ENCODE results near the gene TMEM191B. TPM values are rescaled to one million over a fixed set of nuclear protein-coding genes. Genes with fewer than 3 reads are reported as not detected.
"Not testable (repeated sequence)": the region's sequence is repeated elsewhere in the genome, so short reads cannot be mapped to it uniquely, and the experiment has no call there.

Gene TMEM191B
- total RNA-seq, 2 donors from 2014 or later: 7.3 TPM; not detected in 1

DNA sequence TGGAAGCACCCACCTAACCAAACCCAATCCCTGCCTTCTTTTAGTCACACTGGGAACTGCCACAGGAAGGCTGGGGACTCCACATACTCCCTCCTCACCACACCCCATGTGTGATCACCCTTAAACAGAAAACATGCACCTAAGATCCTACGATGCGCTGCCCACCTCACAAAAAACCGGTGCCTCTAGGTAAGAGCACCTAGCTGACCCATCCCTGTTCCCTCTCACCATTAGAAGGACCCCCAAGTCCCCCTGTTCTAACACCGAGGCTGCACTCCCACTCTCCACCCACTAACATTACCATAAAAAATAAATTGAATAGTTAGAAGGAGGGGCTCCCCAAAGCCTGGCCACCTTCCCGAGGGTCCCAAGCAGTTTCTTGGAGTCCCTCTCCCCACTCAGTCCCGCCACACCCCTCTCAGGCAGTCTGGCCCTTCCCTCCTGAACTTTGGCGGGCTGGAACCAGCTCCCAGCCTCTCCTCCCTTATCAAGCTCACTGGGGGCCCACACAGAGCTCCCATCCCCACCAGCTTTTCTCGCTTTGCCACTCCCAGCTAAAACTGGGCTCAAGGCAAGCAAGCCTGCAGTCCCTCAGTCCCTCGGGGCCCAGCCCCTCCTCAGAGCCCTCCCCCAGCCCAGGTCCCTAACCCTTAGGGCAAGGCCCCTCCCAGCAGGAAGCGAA, 46.0 kb downstream of the TMEM191B start:
- DNase-seq (ENCODE audit: low spot score); H3K4me1 ChIP-seq (replicated peaks); H3K27me3 ChIP-seq (replicated peaks; ENCODE audit: insufficient read depth); H3K9me3 ChIP-seq; H3K4me3 ChIP-seq; H3K36me3 ChIP-seq; intact Hi-C loops (cut with DNase I); H3K27ac ChIP-seq: not testable (repeated sequence)
- WGBS: 78% methylated on average over 8 of the region's 10 CpGs

DNA sequence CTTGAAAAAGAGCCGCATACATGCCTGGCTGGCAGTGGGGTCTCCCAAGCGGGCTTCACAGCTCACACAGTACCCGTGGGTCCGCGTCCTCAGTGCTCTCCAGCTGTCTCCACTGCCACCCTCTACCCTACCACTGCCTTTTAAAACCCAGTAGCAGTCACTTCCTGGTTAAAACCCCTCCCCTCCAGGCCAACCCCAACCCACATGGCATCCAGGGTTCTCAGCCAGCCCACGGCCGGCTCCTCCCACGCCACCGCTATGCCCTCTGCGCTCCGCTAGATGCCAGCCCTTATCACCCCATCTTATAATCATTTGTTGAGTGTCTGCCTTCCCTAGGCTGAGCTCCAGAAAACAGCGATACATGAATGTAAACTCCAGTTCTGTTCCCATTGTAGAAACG, 47.0 kb downstream of the TMEM191B start:
- DNase-seq (ENCODE audit: low spot score); H3K9me3 ChIP-seq; H3K27ac ChIP-seq; intact Hi-C loops (cut with DNase I); H3K4me3 ChIP-seq; H3K27me3 ChIP-seq (replicated peaks; ENCODE audit: insufficient read depth); H3K36me3 ChIP-seq; H3K4me1 ChIP-seq (replicated peaks): not testable (repeated sequence)
- no CpG with 5 or more reads among the region's 13 CpGs for WGBS

DNA sequence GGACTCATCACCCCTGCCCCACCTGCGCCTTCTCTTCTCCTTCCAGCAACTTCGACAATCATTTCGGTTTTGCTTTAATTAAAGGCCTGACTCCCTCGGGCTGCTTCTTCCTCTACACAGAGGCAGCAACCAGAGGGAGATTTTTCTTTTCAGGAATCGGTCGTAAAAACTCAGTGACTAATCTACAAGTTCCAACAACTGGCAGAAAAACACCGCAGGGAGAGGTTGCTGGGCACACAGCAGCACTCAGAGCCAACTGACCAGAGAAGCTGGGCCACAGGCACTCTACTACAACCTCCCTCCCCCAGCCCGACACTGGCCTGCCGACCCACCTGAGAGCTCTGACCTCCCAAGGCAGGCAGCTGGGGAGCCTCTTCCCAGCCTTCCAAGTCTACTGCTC, 48.1 kb downstream of the TMEM191B start:
- no CpG with 5 or more reads among the region's 9 CpGs for WGBS
- intact Hi-C loops (cut with DNase I); DNase-seq (ENCODE audit: low spot score); H3K27ac ChIP-seq; H3K9me3 ChIP-seq; H3K4me1 ChIP-seq (replicated peaks); H3K27me3 ChIP-seq (replicated peaks; ENCODE audit: insufficient read depth); H3K36me3 ChIP-seq; H3K4me3 ChIP-seq: not testable (repeated sequence)

DNA sequence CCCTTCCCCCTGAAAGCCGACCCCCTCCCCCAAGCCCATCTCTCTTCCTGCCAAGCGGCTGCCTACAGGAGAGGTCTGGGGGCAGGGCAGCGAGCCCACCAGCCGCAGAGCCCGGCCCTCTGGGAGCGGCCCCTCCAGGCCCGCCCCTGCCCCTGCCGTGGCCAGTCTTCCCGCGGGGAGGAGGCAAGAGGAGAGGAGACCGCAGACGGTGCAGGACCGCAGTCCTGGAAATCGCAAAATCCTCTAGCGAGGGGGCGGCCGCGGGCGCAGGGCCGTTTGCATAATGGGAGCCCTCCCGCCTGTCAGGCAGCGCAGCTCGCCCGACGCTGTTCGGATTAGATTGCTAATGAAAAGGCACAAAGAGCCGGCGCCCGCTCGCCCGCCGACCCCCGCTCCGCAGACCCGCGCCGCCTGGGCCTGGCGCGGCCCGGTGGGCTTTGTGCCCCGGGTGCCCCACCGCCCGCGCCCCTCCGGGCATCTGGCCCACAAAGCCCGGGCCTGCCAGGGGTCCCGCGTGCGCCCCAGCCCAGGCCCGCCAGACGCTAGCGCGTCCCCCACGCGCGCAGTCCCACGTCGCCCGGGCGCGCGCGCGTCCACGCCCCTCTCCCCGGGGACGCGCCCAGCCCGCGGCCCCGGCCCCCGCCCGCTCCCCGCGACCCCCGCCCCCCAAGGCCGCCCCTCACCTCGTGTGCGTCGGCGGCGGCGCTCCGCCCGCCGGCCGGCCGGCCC, 49.7 kb downstream of the TMEM191B start:
- H3K9me3 ChIP-seq; intact Hi-C loops (cut with DNase I); DNase-seq (ENCODE audit: low spot score); H3K27ac ChIP-seq; H3K4me1 ChIP-seq (replicated peaks); H3K4me3 ChIP-seq; H3K27me3 ChIP-seq (replicated peaks; ENCODE audit: insufficient read depth); H3K36me3 ChIP-seq: not testable (repeated sequence)
- no CpG with 5 or more reads among the region's 88 CpGs for WGBS

DNA sequence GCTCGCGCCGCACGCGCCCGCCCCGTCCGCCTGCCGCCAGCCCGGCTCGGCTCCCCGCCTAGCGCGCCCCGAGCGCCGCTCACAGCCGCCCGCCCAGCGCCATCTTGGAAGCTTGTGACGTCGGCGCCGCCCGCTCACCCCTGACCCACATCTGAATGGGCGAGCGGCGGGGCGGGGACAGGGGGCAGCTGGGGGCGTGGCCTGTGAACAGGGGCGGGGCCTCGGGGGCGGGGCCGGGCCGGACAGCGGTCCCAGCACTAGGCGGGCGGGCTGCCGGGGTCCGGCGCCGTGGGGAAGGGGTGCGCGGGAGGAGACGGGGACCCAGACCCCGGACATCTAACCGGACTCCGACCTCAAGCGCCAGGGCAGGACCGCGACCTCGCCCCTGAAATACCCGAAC, 50.2 kb downstream of the TMEM191B start:
- H3K27ac ChIP-seq; H3K4me3 ChIP-seq; H3K4me1 ChIP-seq (replicated peaks); DNase-seq (ENCODE audit: low spot score); intact Hi-C loops (cut with DNase I); H3K9me3 ChIP-seq; H3K36me3 ChIP-seq; H3K27me3 ChIP-seq (replicated peaks; ENCODE audit: insufficient read depth): not testable (repeated sequence)
- WGBS: no CpG with 5 or more reads among the region's 53 CpGs

Other genes with a start within 250 kb of the TMEM191B start
- gene GGTLC3, start 9.6 kb upstream of the TMEM191B start, total RNA-seq: 1 to 10 TPM in 1 of 2 donors, not detected in 1; 2.3 TPM
- gene RIMBP3, start 84.1 kb downstream of the TMEM191B start, total RNA-seq: 1 to 10 TPM in 1 of 2 donors, under 1 TPM in 1; 0.87 to 5.2 TPM

Data from prostate gland (tissue), 2 donors.